ENCODE measurements around the gene IFT57. TPM values are rescaled to one million over a fixed set of nuclear protein-coding genes. Genes with fewer than 3 reads are reported as not detected.
"Not testable (repeated sequence)": the region's sequence is repeated elsewhere in the genome, so short reads cannot be mapped to it uniquely, and the experiment has no call there.

IFT57 gene
- polyA plus RNA-seq, result 59.0 and 70.7 TPM in 2 replicates
- polyA minus RNA-seq, result 53.5 and 62.6 TPM in 2 replicates

- peak within 1 kb of the TSS; percentile 84 for H3K9ac ChIP-seq (ENCODE audit: low read length)
- no peaks in the 10 kb centered on the region for H3F3A ChIP-seq (ENCODE audit: insufficient read depth, low read length, poor library complexity, severe bottlenecking)
- H4K20me1 ChIP-seq (ENCODE audit: insufficient read depth), result no peaks in the 10 kb centered on the region
- H3K9me2 ChIP-seq (ENCODE audit: insufficient read depth, low read length), result no peaks in the 10 kb centered on the region
- H3K27ac ChIP-seq (ENCODE audit: low read length), result peak within 1 kb of the TSS; percentile 68
- peak within 1 kb of the TSS; percentile 91 for H3K4me2 ChIP-seq (ENCODE audit: low read length)
- peak within 1 kb of the TSS; percentile 92 for H3K4me3 ChIP-seq (ENCODE audit: low read length)
- no peaks in the 10 kb centered on the region for H3K9me3 ChIP-seq (ENCODE audit: low read length)
- H3K27me3 ChIP-seq (ENCODE audit: insufficient read depth, low read depth, low read length), result no peaks in the 10 kb centered on the region
- no peaks in the 10 kb centered on the region for H3K36me3 ChIP-seq (ENCODE audit: insufficient read depth, low read length)
- H2AFZ ChIP-seq (ENCODE audit: low read depth, low read length), result peak within 1 kb of the TSS; percentile 71
- TF ChIP-seq RAD21 (conservative IDR thresholded peaks at IDR 0.05), result peak; percentile 63
- TF ChIP-seq TAF1 (IDR thresholded peaks at IDR 0.05; ENCODE audit: low read depth), result no peak
- TF ChIP-seq EZH2 (IDR thresholded peaks at IDR 0.05; ENCODE audit: borderline replicate concordance, insufficient read depth, low read length, poor library complexity, severe bottlenecking), result no peak
- peak; percentile 98 for TF ChIP-seq MXI1 (conservative IDR thresholded peaks at IDR 0.05; ENCODE audit: poor library complexity, severe bottlenecking)
- TF ChIP-seq POLR2AphosphoS5 (IDR thresholded peaks at IDR 0.05), result peak; percentile 72
- TF ChIP-seq SMC3 (conservative IDR thresholded peaks at IDR 0.05; ENCODE audit: poor library complexity), result peak; percentile 52
- TF ChIP-seq, protein P1, sequence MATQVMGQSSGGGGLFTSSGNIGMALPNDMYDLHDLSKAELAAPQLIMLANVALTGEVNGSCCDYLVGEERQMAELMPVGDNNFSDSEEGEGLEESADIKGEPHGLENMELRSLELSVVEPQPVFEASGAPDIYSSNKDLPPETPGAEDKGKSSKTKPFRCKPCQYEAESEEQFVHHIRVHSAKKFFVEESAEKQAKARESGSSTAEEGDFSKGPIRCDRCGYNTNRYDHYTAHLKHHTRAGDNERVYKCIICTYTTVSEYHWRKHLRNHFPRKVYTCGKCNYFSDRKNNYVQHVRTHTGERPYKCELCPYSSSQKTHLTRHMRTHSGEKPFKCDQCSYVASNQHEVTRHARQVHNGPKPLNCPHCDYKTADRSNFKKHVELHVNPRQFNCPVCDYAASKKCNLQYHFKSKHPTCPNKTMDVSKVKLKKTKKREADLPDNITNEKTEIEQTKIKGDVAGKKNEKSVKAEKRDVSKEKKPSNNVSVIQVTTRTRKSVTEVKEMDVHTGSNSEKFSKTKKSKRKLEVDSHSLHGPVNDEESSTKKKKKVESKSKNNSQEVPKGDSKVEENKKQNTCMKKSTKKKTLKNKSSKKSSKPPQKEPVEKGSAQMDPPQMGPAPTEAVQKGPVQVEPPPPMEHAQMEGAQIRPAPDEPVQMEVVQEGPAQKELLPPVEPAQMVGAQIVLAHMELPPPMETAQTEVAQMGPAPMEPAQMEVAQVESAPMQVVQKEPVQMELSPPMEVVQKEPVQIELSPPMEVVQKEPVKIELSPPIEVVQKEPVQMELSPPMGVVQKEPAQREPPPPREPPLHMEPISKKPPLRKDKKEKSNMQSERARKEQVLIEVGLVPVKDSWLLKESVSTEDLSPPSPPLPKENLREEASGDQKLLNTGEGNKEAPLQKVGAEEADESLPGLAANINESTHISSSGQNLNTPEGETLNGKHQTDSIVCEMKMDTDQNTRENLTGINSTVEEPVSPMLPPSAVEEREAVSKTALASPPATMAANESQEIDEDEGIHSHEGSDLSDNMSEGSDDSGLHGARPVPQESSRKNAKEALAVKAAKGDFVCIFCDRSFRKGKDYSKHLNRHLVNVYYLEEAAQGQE (IDR thresholded peaks at IDR 0.05; ENCODE audit: borderline replicate concordance), result no peak
- TF ChIP-seq, protein P2, sequence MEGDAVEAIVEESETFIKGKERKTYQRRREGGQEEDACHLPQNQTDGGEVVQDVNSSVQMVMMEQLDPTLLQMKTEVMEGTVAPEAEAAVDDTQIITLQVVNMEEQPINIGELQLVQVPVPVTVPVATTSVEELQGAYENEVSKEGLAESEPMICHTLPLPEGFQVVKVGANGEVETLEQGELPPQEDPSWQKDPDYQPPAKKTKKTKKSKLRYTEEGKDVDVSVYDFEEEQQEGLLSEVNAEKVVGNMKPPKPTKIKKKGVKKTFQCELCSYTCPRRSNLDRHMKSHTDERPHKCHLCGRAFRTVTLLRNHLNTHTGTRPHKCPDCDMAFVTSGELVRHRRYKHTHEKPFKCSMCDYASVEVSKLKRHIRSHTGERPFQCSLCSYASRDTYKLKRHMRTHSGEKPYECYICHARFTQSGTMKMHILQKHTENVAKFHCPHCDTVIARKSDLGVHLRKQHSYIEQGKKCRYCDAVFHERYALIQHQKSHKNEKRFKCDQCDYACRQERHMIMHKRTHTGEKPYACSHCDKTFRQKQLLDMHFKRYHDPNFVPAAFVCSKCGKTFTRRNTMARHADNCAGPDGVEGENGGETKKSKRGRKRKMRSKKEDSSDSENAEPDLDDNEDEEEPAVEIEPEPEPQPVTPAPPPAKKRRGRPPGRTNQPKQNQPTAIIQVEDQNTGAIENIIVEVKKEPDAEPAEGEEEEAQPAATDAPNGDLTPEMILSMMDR (IDR thresholded peaks at IDR 0.05; ENCODE audit: poor library complexity, severe bottlenecking), result no peak
- TF ChIP-seq EP300 (conservative IDR thresholded peaks at IDR 0.05; ENCODE audit: poor library complexity, severe bottlenecking), result peak; percentile 56
- H3K79me2 ChIP-seq (replicated peaks; ENCODE audit: insufficient read depth, low read length), result peaks cover 36% of the 10 kb centered on the region
Measured at GRCh38 chr3:108221911-108222852, at the start of gene IFT57. TSS of gene IFT57 (minus strand) at chr3:108222424. CDS start at chr3:108222322, 102 bp downstream.

GRCh38 chr3:108271626-108272025 is 49.4 kb upstream of the IFT57 start:
- TF ChIP-seq EZH2 (IDR thresholded peaks at IDR 0.05; ENCODE audit: borderline replicate concordance, insufficient read depth, low read length, poor library complexity, severe bottlenecking), result no peak
- TF ChIP-seq, protein P1 (IDR thresholded peaks at IDR 0.05; ENCODE audit: borderline replicate concordance), result no peak
- no peak for TF ChIP-seq EP300 (conservative IDR thresholded peaks at IDR 0.05; ENCODE audit: poor library complexity, severe bottlenecking)
- TF ChIP-seq, protein P2 (IDR thresholded peaks at IDR 0.05; ENCODE audit: poor library complexity, severe bottlenecking), result no peak
- no peak for TF ChIP-seq TAF1 (IDR thresholded peaks at IDR 0.05; ENCODE audit: low read depth)
- no peaks in the 10 kb centered on the region for H3K27me3 ChIP-seq (ENCODE audit: insufficient read depth, low read depth, low read length)
- no peaks in the 10 kb centered on the region for H3K9me3 ChIP-seq (ENCODE audit: low read length)

GRCh38 chr3:108268235-108268634 is 46.0 kb upstream of the IFT57 start:
- not testable (repeated sequence) for H2AFZ ChIP-seq (ENCODE audit: low read depth, low read length); H3F3A ChIP-seq (ENCODE audit: insufficient read depth, low read length, poor library complexity, severe bottlenecking); H3K27ac ChIP-seq (ENCODE audit: low read length); H3K9me3 ChIP-seq (ENCODE audit: low read length); H3K4me3 ChIP-seq (ENCODE audit: low read length); H3K9me2 ChIP-seq (ENCODE audit: insufficient read depth, low read length); H3K4me2 ChIP-seq (ENCODE audit: low read length); H3K27me3 ChIP-seq (ENCODE audit: insufficient read depth, low read depth, low read length); H3K79me2 ChIP-seq (replicated peaks; ENCODE audit: insufficient read depth, low read length); H3K36me3 ChIP-seq (ENCODE audit: insufficient read depth, low read length); H4K20me1 ChIP-seq (ENCODE audit: insufficient read depth); H3K9ac ChIP-seq (ENCODE audit: low read length)

More at GRCh38 chr3:108271626-108272025, 49.4 kb upstream of the IFT57 start:
- Histone ChIP-seq H3K79me2 (replicated peaks; ENCODE audit: insufficient read depth, low read length) (no peaks in the 10 kb centered on the region), H3K4me3 (ENCODE audit: low read length) (no peak overlapping the region), H3K27ac (ENCODE audit: low read length) (no peak overlapping the region), H3F3A (ENCODE audit: insufficient read depth, low read length, poor library complexity, severe bottlenecking) (no peaks in the 10 kb centered on the region), H4K20me1 (ENCODE audit: insufficient read depth) (no peaks in the 10 kb centered on the region), H3K36me3 (ENCODE audit: insufficient read depth, low read length) (no peaks in the 10 kb centered on the region), H2AFZ (ENCODE audit: low read depth, low read length) (no peak overlapping the region), H3K9me2 (ENCODE audit: insufficient read depth, low read length) (no peaks in the 10 kb centered on the region), H3K9ac (ENCODE audit: low read length) (no peak overlapping the region), H3K4me2 (ENCODE audit: low read length) (no peak overlapping the region)

Measured in neural cell (in vitro differentiated cells).